B cell (primary cell): ENCODE measurements around the gene CNGA2. TPM values are rescaled to one million over a fixed set of nuclear protein-coding genes. Genes with fewer than 3 reads are reported as not detected.

Experiments used
- ATAC-seq: fragments of 200-7000 bp; cut with Tn5 transposase; one replicate; pipeline ENCODE4 v1.10.0; 2021; ENCODE audit warnings: low read depth, mild to moderate bottlenecking, moderate number of reproducible peaks, moderate library complexity
- CTCF ChIA-PET: fragments of 350-600 bp; sonication (Branson Sonifier 250); formaldehyde crosslinking; loops from one replicate; lab custom pipeline; 2021; ENCODE audit warnings: antibody characterized with exemption, inconsistent platforms; lab: Charles Lee
- POLR2A ChIA-PET: fragments of 350-600 bp; sonication (Branson Sonifier 250); formaldehyde crosslinking; loops from one replicate; lab custom pipeline; 2021; ENCODE audit warnings: antibody characterized with exemption; lab: Charles Lee
- DNase-seq: peaks from one replicate; pipeline ENCODE4 v3.0.0; 2013
- H2AFZ ChIP-seq: 2 replicates; pipeline ENCODE4 v1.6.1; 2012; ENCODE audit warnings: mild to moderate bottlenecking, low read depth, low read length; ENCODE audit not compliant: insufficient read depth, poor library complexity, severe bottlenecking
- H3K27ac ChIP-seq, 2 donors: 1 replicate in 1 of 2; 2 replicates in 1 of 2; pipeline ENCODE4 v1.5.1; 2012 to 2013; ENCODE audit warnings: low read length in 2 of 2, mild to moderate bottlenecking in 2 of 2, moderate library complexity in 1 of 2
- H3K27me3 ChIP-seq, 4 experiments: fragments of 200-600 bp in 1 of 4; sonication (generic) in 1 of 4; replicated peaks in 1 of 4; 1 replicate in 2 of 4; 2 replicates in 2 of 4; pipeline versions ENCODE4 v1.6.1 to v1.7.0; 2013 to 2016; ENCODE audit warnings: low read length in 3 of 4, mild to moderate bottlenecking in 2 of 4, mixed read lengths in 1 of 4, moderate library complexity in 1 of 4; ENCODE audit not compliant: insufficient read depth in 4 of 4, control insufficient read depth in 3 of 4; ENCODE audit errors: control extremely low read depth in 1 of 4
- H3K36me3 ChIP-seq, 2 experiments: replicated peaks in 1 of 2; 1 replicate in 1 of 2; 2 replicates in 1 of 2; pipeline versions ENCODE4 v1.6.1 to v1.7.1; 2013; ENCODE audit warnings: low read length in 1 of 2; ENCODE audit not compliant: insufficient read depth in 2 of 2, control insufficient read depth in 1 of 2; ENCODE audit errors: control extremely low read depth in 1 of 2, extremely low read depth in 1 of 2
- H3K4me1 ChIP-seq, 2 donors: fragments of 200-600 bp in 1 of 2; sonication (generic) in 1 of 2; 1 replicate in 1 of 2; 2 replicates in 1 of 2; pipeline versions ENCODE4 v1.5.1 to v1.6.1; 2013 to 2017; ENCODE audit warnings: low read length in 2 of 2; ENCODE audit not compliant: control insufficient read depth in 2 of 2, insufficient read depth in 2 of 2
- H3K4me2 ChIP-seq: replicated peaks from 2 replicates; pipeline ENCODE3; 2012; ENCODE audit warnings: mild to moderate bottlenecking, low read depth, low read length; ENCODE audit not compliant: poor library complexity, severe bottlenecking
- H3K4me3 ChIP-seq, 5 experiments: fragments of 200-600 bp in 1 of 5; sonication (generic) in 1 of 5; 1 replicate in 3 of 5; 2 replicates in 2 of 5; pipeline versions ENCODE4 v1.5.1 to v1.7.0; 2011 to 2016; ENCODE audit warnings: low read length in 4 of 5, mild to moderate bottlenecking in 4 of 5, low read depth in 2 of 5, control low read depth in 1 of 5, moderate library complexity in 1 of 5; ENCODE audit not compliant: insufficient read depth in 1 of 5; ENCODE audit errors: control extremely low read depth in 1 of 5, extremely low read depth in 1 of 5
- H3K79me2 ChIP-seq: fragments of 200-600 bp; sonication (generic); one replicate; pipeline ENCODE4 v1.6.0; 2016; ENCODE audit warnings: low read length; ENCODE audit not compliant: control insufficient read depth, insufficient read depth
- H3K9ac ChIP-seq: fragments of 200-600 bp; sonication (generic); 2 replicates; pipeline ENCODE4 v1.6.1; 2017; ENCODE audit warnings: mild to moderate bottlenecking, low read length, moderate library complexity
- H3K9me3 ChIP-seq, 3 donors: one replicate each; pipeline versions ENCODE4 v1.6.1 to v1.7.1; 2013; ENCODE audit warnings: low read length in 2 of 3; ENCODE audit not compliant: control insufficient read depth in 2 of 3, insufficient read depth in 1 of 3; ENCODE audit errors: control extremely low read depth in 1 of 3
- H4K20me1 ChIP-seq: 2 replicates; pipeline ENCODE4 v1.6.0; 2012; ENCODE audit warnings: mild to moderate bottlenecking, low read length; ENCODE audit not compliant: insufficient read depth, control insufficient read depth, poor library complexity, severe bottlenecking
- H3K27ac Mint-ChIP-seq: one replicate; pipeline ENCODE4 v1.8.0; 2021; ENCODE audit warnings: mixed read lengths
- H3K27me3 Mint-ChIP-seq: one replicate; pipeline ENCODE4 v1.8.0; 2021; ENCODE audit warnings: mixed read lengths
- H3K4me1 Mint-ChIP-seq: one replicate; pipeline ENCODE4 v1.8.0; 2021; ENCODE audit warnings: mixed read lengths
- H3K4me3 Mint-ChIP-seq: one replicate; pipeline ENCODE4 v1.8.0; 2021; ENCODE audit warnings: mixed read lengths
- H3K9me3 Mint-ChIP-seq: one replicate; pipeline ENCODE4 v1.8.0; 2022; ENCODE audit warnings: mixed read lengths; ENCODE audit not compliant: insufficient read depth
- EZH2 ChIP-seq: IDR thresholded peaks from 2 replicates; pipeline ENCODE4 v1.6.1; 2012; ENCODE audit warnings: borderline replicate concordance, low read depth, mild to moderate bottlenecking, moderate library complexity, low read length; ENCODE audit not compliant: insufficient read depth, poor library complexity, severe bottlenecking
- WGBS: methylation state at CpG from one replicate; pipeline ENCODE4 v1.1.5; 2013; ENCODE audit warnings: missing lambda C conversion rate; ENCODE audit not compliant: insufficient coverage; 5-methylcytosine and 5-hydroxymethylcytosine counted together
- intact Hi-C: fragments of 100-400 bp; cut with micrococcal nuclease; formaldehyde crosslinking; loops from one replicate; pipeline ENCODE4 v1.10.0; 2022
- polyA plus RNA-seq: library from polyadenylated mRNA; depleted of rRNA; stranded (reverse); fragments of >200 nt; gene quantifications from 2 replicates; pipeline ENCODE4 v1.2.3, GENCODE V29; 2012
- total RNA-seq, 2 donors: library from RNA; stranded (reverse); fragments of 120-200 nt in 1 of 2; gene quantifications; 1 replicate in 1 of 2; 2 replicates in 1 of 2; pipeline versions ENCODE4 v1.2.3 to v1.2.4, GENCODE V29; 2013 to 2022
- TF ChIP-seq, protein P1 (sequence below): fragments of 200-600 bp; IDR thresholded peaks from one replicate; pipeline ENCODE4 v1.8.0; 2022; ENCODE audit warnings: antibody characterized with exemption, mild to moderate bottlenecking

Gene CNGA2
- total and polyA plus RNA-seq, 2 donors (not counting 1 experiment from before 2014, with no cell fraction given), result not detected

DNA sequence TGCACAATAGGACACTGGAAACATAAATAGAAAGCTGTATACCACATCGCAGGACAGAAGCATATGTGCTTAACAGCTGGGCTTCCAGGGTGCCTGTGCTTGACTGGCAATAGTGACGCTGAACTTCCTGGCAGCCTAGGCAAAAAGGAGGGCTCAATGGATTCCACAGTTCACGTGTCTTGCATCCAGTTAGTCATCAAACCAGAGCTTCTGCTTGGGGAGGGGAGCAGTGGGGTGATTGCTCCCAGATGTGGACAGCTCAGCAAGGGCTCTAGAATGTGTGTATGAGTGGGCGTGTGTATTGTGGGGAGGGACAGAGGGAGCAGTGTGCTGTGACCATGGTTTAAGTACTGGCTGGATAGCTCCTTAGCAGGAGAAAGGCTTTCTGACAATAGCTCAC is 37.0 kb upstream of the CNGA2 start:
- intact Hi-C loops, result no loop called here
- Histone ChIP-seq H3K4me3 (no peak overlapping the region), H3K27me3 (no peaks in the 10 kb centered on the region), H3K9me3 (no peaks in the 10 kb centered on the region), H4K20me1 (no peaks in the 10 kb centered on the region), H3K9ac (no peak overlapping the region), H3K27ac (no peak overlapping the region), H2AFZ (no peak overlapping the region), H3K79me2 (no peaks in the 10 kb centered on the region), H3K4me1 (no peaks in the 10 kb centered on the region), H3K4me2 (no peak overlapping the region), H3K36me3 (no peaks in the 10 kb centered on the region)
- POLR2A ChIA-PET, result no interaction called here
- 80% methylated on average over 2 of the region's 4 CpGs for WGBS
- ATAC-seq, result no peak
- TF ChIP-seq EZH2, result no peak
- TF ChIP-seq, protein P1, sequence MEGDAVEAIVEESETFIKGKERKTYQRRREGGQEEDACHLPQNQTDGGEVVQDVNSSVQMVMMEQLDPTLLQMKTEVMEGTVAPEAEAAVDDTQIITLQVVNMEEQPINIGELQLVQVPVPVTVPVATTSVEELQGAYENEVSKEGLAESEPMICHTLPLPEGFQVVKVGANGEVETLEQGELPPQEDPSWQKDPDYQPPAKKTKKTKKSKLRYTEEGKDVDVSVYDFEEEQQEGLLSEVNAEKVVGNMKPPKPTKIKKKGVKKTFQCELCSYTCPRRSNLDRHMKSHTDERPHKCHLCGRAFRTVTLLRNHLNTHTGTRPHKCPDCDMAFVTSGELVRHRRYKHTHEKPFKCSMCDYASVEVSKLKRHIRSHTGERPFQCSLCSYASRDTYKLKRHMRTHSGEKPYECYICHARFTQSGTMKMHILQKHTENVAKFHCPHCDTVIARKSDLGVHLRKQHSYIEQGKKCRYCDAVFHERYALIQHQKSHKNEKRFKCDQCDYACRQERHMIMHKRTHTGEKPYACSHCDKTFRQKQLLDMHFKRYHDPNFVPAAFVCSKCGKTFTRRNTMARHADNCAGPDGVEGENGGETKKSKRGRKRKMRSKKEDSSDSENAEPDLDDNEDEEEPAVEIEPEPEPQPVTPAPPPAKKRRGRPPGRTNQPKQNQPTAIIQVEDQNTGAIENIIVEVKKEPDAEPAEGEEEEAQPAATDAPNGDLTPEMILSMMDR, result no peak
- DNase-seq, result no peak
- Mint-ChIP-seq H3K27me3 (peaks cover 16% of the 10 kb centered on the region), H3K9me3 (no peaks in the 10 kb centered on the region), H3K27ac (no peak overlapping the region), H3K4me3 (no peak overlapping the region), H3K4me1 (no peaks in the 10 kb centered on the region)
- CTCF ChIA-PET, result no interaction called here

DNA sequence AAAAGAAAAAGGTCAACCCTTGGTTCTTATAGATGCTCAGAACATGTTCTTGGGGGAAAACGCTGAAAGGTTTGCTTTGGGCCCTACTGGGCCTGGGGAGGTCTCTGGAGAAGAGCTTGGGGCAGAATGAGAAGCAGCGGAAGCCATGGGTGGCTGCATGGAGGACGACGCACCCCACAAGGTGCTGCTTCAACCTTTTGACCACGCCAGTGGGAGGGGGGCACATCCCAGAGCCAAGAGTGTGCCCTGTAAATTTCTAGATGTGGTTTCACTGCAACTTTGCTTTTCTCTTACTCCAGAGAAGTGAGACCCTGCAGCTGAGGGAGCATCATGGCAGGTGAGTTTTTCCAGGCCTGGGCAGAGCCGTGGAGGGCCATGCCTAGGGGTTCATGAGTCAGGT is 36.1 kb upstream of the CNGA2 start:
- Mint-ChIP-seq H3K9me3 (no peaks in the 10 kb centered on the region), H3K27ac (no peak overlapping the region), H3K27me3 (peaks cover 10% of the 10 kb centered on the region), H3K4me3 (no peak overlapping the region), H3K4me1 (no peaks in the 10 kb centered on the region)
- POLR2A ChIA-PET, result no interaction called here
- Histone ChIP-seq H3K79me2 (no peaks in the 10 kb centered on the region), H3K27ac (no peak overlapping the region), H3K9ac (no peak overlapping the region), H2AFZ (no peak overlapping the region), H4K20me1 (no peaks in the 10 kb centered on the region), H3K36me3 (no peaks in the 10 kb centered on the region), H3K4me1 (no peaks in the 10 kb centered on the region), H3K4me2 (no peak overlapping the region), H3K27me3 (no peaks in the 10 kb centered on the region), H3K9me3 (no peaks in the 10 kb centered on the region), H3K4me3 (no peak overlapping the region)
- TF ChIP-seq, protein P1, result no peak
- TF ChIP-seq EZH2, result no peak
- ATAC-seq, result no peak
- intact Hi-C loops, result no loop called here
- 100% methylated on average over 3 of the region's 6 CpGs for WGBS
- DNase-seq, result no peak
- CTCF ChIA-PET, result interaction anchor here (0.6 kb wide), 1 partner anchor 457 kb away, joined by 3 read pairs; no protein-coding TSS in a partner anchor
